Neural progenitor cell (in vitro differentiated cells): ENCODE results near the gene VAPA.

Experiments used
- CTCF ChIP-seq: fragments of 200-600 bp; sonication (generic); IDR thresholded peaks from 2 replicates; pipeline ENCODE4 v1.5.1; 2017; ENCODE audit warnings: antibody characterized with exemption, mild to moderate bottlenecking
- EZH2 ChIP-seq: fragments of 200-600 bp; sonication (generic); IDR thresholded peaks from 2 replicates; pipeline ENCODE4 v1.6.1; 2017; ENCODE audit warnings: antibody characterized with exemption, mild to moderate bottlenecking, moderate library complexity

GRCh38 chr18:9995631-9996030 is 81.8 kb downstream of the VAPA start:
- TF ChIP-seq EZH2 (no peak), CTCF (no peak)
